Liver (tissue), 9 donors: Measurements from ENCODE around the gene PCDHGC5. TPM values are rescaled to one million over a fixed set of nuclear protein-coding genes. Genes with fewer than 3 reads are reported as not detected.

Source experiments
- DNase-seq: peaks from one replicate; pipeline ENCODE4 v3.0.0-alpha.2; 2017; ENCODE audit warnings: low spot score
- H3K27ac ChIP-seq, 2 donors: one replicate each; pipeline ENCODE4 v1.7.0; 2013; ENCODE audit warnings: inconsistent platforms in 2 of 2, low read length in 2 of 2, control low read depth in 1 of 2, low read depth in 1 of 2, mild to moderate bottlenecking in 1 of 2
- H3K27me3 ChIP-seq, 4 donors: one replicate each; pipeline versions ENCODE4 v1.6.1 to v1.7.0; 2013; ENCODE audit warnings: low read length in 3 of 4, inconsistent platforms in 1 of 4, mild to moderate bottlenecking in 1 of 4, moderate library complexity in 1 of 4; ENCODE audit not compliant: control insufficient read depth in 4 of 4, insufficient read depth in 4 of 4
- H3K36me3 ChIP-seq, 4 donors: one replicate each; pipeline versions ENCODE4 v1.6.1 to v1.7.0; 2013; ENCODE audit warnings: low read length in 3 of 4, mild to moderate bottlenecking in 3 of 4, low read depth in 1 of 4, moderate library complexity in 1 of 4; ENCODE audit not compliant: control insufficient read depth in 4 of 4, insufficient read depth in 3 of 4
- H3K4me1 ChIP-seq, 4 donors: one replicate each; pipeline versions ENCODE4 v1.6.1 to v1.7.0; 2013; ENCODE audit warnings: low read length in 3 of 4, mild to moderate bottlenecking in 3 of 4, moderate library complexity in 1 of 4; ENCODE audit not compliant: control insufficient read depth in 4 of 4, insufficient read depth in 4 of 4
- H3K4me3 ChIP-seq, 3 donors: one replicate each; pipeline versions ENCODE4 v1.6.1 to v1.7.0; 2013; ENCODE audit warnings: low read length in 3 of 3, control low read depth in 1 of 3, low read depth in 1 of 3, mild to moderate bottlenecking in 1 of 3
- H3K9ac ChIP-seq, 2 donors: one replicate each; pipeline ENCODE4 v1.7.0; 2013; ENCODE audit warnings: low read length in 2 of 2, mild to moderate bottlenecking in 2 of 2, moderate library complexity in 2 of 2, control low read depth in 1 of 2, low read depth in 1 of 2
- H3K9me3 ChIP-seq, 4 donors: one replicate each; pipeline versions ENCODE4 v1.6.1 to v1.7.0; 2013; ENCODE audit warnings: low read length in 3 of 4; ENCODE audit not compliant: control insufficient read depth in 4 of 4
- ATF3 ChIP-seq: IDR thresholded peaks from 2 replicates; pipeline ENCODE4 v1.6.1; 2016; ENCODE audit warnings: antibody characterized with exemption
- CTCF ChIP-seq: fragments of 150-350 bp; IDR thresholded peaks from 2 replicates; pipeline ENCODE4 v1.5.1; 2017; ENCODE audit warnings: improper control_type of control experiment, low read depth, low read length; ENCODE audit not compliant: missing input control
- EGR1 ChIP-seq, 2 donors: IDR thresholded peaks; 2 replicates each; pipeline ENCODE4 v1.6.1; 2016 to 2018; ENCODE audit warnings: antibody characterized with exemption in 2 of 2, low read depth in 2 of 2
- FOXA1 ChIP-seq: IDR thresholded peaks from 2 replicates; pipeline ENCODE4 v1.6.1; 2016; ENCODE audit warnings: antibody characterized with exemption
- FOXA2 ChIP-seq: IDR thresholded peaks from 2 replicates; pipeline ENCODE4 v1.6.1; 2016; ENCODE audit warnings: antibody characterized with exemption
- GABPA ChIP-seq, 2 donors: IDR thresholded peaks in 1 of 2; conservative IDR thresholded peaks in 1 of 2; 2 replicates each; pipeline ENCODE4 v1.6.1; 2016; ENCODE audit warnings: antibody characterized with exemption in 2 of 2, mild to moderate bottlenecking in 1 of 2, moderate library complexity in 1 of 2
- HNF4A ChIP-seq, 2 donors: conservative IDR thresholded peaks; 2 replicates each; pipeline ENCODE4 v1.6.1; 2016; ENCODE audit warnings: antibody characterized with exemption in 2 of 2, mild to moderate bottlenecking in 2 of 2
- HNF4G ChIP-seq: IDR thresholded peaks from 2 replicates; pipeline ENCODE4 v1.6.1; 2016; ENCODE audit warnings: antibody characterized with exemption
- JUND ChIP-seq, 2 donors: IDR thresholded peaks; 2 replicates each; pipeline ENCODE4 v1.6.1; 2016; ENCODE audit warnings: antibody characterized with exemption in 2 of 2
- MAX ChIP-seq: IDR thresholded peaks from 2 replicates; pipeline ENCODE4 v1.6.1; 2016; ENCODE audit warnings: antibody characterized with exemption
- NR2F2 ChIP-seq: IDR thresholded peaks from 2 replicates; pipeline ENCODE4 v1.6.1; 2016; ENCODE audit warnings: antibody characterized with exemption
- RAD21 ChIP-seq, 2 donors: IDR thresholded peaks; 2 replicates each; pipeline ENCODE4 v1.6.1; 2016; ENCODE audit warnings: antibody characterized with exemption in 2 of 2, mild to moderate bottlenecking in 2 of 2
- REST ChIP-seq: IDR thresholded peaks from 2 replicates; pipeline ENCODE4 v1.6.1; 2016; ENCODE audit warnings: antibody characterized with exemption, mild to moderate bottlenecking
- RXRA ChIP-seq, 2 donors: IDR thresholded peaks; 2 replicates each; pipeline ENCODE4 v1.6.1; 2017 to 2018; ENCODE audit warnings: antibody characterized with exemption in 2 of 2, mild to moderate bottlenecking in 1 of 2
- SP1 ChIP-seq: IDR thresholded peaks from 2 replicates; pipeline ENCODE4 v1.6.1; 2018; ENCODE audit warnings: antibody characterized with exemption, mild to moderate bottlenecking
- TAF1 ChIP-seq: conservative IDR thresholded peaks from 2 replicates; pipeline ENCODE4 v1.6.1; 2016; ENCODE audit warnings: antibody characterized with exemption, mild to moderate bottlenecking
- YY1 ChIP-seq: IDR thresholded peaks from 2 replicates; pipeline ENCODE4 v1.6.1; 2016; ENCODE audit warnings: antibody characterized with exemption, mild to moderate bottlenecking
- ZBTB33 ChIP-seq: IDR thresholded peaks from 2 replicates; pipeline ENCODE4 v1.6.1; 2016; ENCODE audit warnings: antibody characterized with exemption
- WGBS: extraction: QIAGEN DNeasy Blood & Tissue Kit; methylation state at CpG from one replicate; pipeline ENCODE4 v1.1.7; 2013; 5-methylcytosine and 5-hydroxymethylcytosine counted together
- polyA plus RNA-seq, 2 donors: library from polyadenylated mRNA; stranded (reverse) in 1 of 2; unstranded in 1 of 2; fragments of 200-250 nt in 1 of 2; fragments of >200 nt in 1 of 2; fragmentation: Nextera tagmentation in 1 of 2; extraction: Ambion mirVana in 1 of 2; gene quantifications; one replicate each; pipeline versions ENCODE4 v1.2.1 to v1.2.3, GENCODE V29; 2013 to 2015
- total RNA-seq, 2 donors: library from RNA; depleted of rRNA; stranded (reverse); fragments of >200 nt; gene quantifications; one replicate each; pipeline ENCODE4 v1.2.3, GENCODE V29; 2014
- donor health status: healthy.
- donor health status: healthy.
- donor health status: healthy.
- donor health status: healthy.
- donor health status: healthy.

The PCDHGC5 gene
- total and polyA plus RNA-seq, 4 donors = 0.02 to 1.1 (median 0.19) TPM; not detected in 1

GRCh38 chr5:141522301-141522700 lies 33.4 kb downstream of the PCDHGC5 start:
- Histone ChIP-seq H3K9ac (no peak overlapping the region), H3K36me3 (peaks cover 9 to 56% (median 53%) of the 10 kb centered on the region in 4 donors), H3K9me3 (no peaks in the 10 kb centered on the region), H3K27ac (no peak overlapping the region), H3K27me3 (no peaks in the 10 kb centered on the region), H3K4me1 (peaks cover 4 to 26% (median 21%) of the 10 kb centered on the region in 4 donors), H3K4me3 (no peak overlapping the region)
- DNase-seq = no peak
- no peak for TF ChIP-seq CTCF
- TF ChIP-seq FOXA2 = no peak
- TF ChIP-seq MAX = no peak
- TF ChIP-seq ZBTB33 = no peak
- TF ChIP-seq NR2F2 = no peak
- TF ChIP-seq GABPA (IDR thresholded peaks at IDR 0.05 in 1 of 2, conservative IDR thresholded peaks at IDR 0.05 in 1 of 2) = no peak
- TF ChIP-seq REST = no peak
- no peak for TF ChIP-seq SP1
- no peak for TF ChIP-seq YY1
- no peak for TF ChIP-seq HNF4G
- TF ChIP-seq FOXA1 = no peak
- no peak for TF ChIP-seq RXRA (IDR thresholded peaks at IDR 0.05)
- no peak for TF ChIP-seq ATF3
- no peak for TF ChIP-seq JUND (IDR thresholded peaks at IDR 0.05)
- no peak for TF ChIP-seq RAD21 (IDR thresholded peaks at IDR 0.05)
- no peak for TF ChIP-seq HNF4A (conservative IDR thresholded peaks at IDR 0.05)
- TF ChIP-seq TAF1 = no peak
- TF ChIP-seq EGR1 (IDR thresholded peaks at IDR 0.05; ENCODE audit: low read depth in 2 of 2) = no peak
- 54% methylated on average over 2 of the region's 2 CpGs for WGBS
